HEK293 (cell line): ENCODE data around the gene AMY1C.

Experiments used
- CTCF ChIA-PET: fragments of 350-600 bp; formaldehyde crosslinking; extraction: SDS; loops from one replicate; lab custom pipeline; 2021; ENCODE audit warnings: antibody characterized with exemption; lab: Yijun Ruan, JAX
- POLR2A ChIA-PET: fragments of 300-600 bp; formaldehyde crosslinking; extraction: SDS; loops from one replicate; lab custom pipeline; 2020; ENCODE audit warnings: antibody characterized with exemption, inconsistent platforms; lab: Yijun Ruan, JAX
- H3K27ac ChIP-seq: fragments of 200-500 bp; sonication (Bioruptor generic); 2 replicates; pipeline ENCODE4 v1.5.1; 2014; ENCODE audit warnings: low read depth, low read length, control low read depth, inconsistent platforms; ENCODE audit errors: extremely low read depth
- H3K36me3 ChIP-seq, 2 experiments: fragments of 200-500 bp in 1 of 2; sonication (Bioruptor generic) in 1 of 2; 1 replicate in 1 of 2; 2 replicates in 1 of 2; pipeline ENCODE4 v1.5.1; 2014 to 2017; ENCODE audit warnings: inconsistent platforms in 2 of 2, low read length in 2 of 2; ENCODE audit not compliant: control insufficient read depth in 2 of 2, insufficient read depth in 1 of 2
- H3K4me1 ChIP-seq: fragments of 200-500 bp; sonication (Bioruptor generic); 2 replicates; pipeline ENCODE4 v1.5.1; 2014; ENCODE audit warnings: mild to moderate bottlenecking, low read length, inconsistent platforms; ENCODE audit not compliant: control insufficient read depth, insufficient read depth
- H3K4me3 ChIP-seq: 2 replicates; pipeline ENCODE4 v1.5.1; 2011; ENCODE audit warnings: low read depth, mild to moderate bottlenecking, control low read depth, low read length, moderate library complexity
- H3K9me3 ChIP-seq: fragments of 200-500 bp; sonication (Bioruptor generic); 2 replicates; pipeline ENCODE4 v1.5.1; 2014; ENCODE audit warnings: low read depth, low read length, inconsistent platforms; ENCODE audit not compliant: control insufficient read depth, insufficient read depth
- MYNN ChIP-seq: fragments of 450-650 bp; formaldehyde crosslinking; IDR thresholded peaks from 2 replicates; pipeline ENCODE4 v1.5.1; 2016; ENCODE audit warnings: missing biosample characterization, missing genetic modification characterization, borderline replicate concordance
- PATZ1 ChIP-seq: fragments of 450-650 bp; formaldehyde crosslinking; IDR thresholded peaks from 2 replicates; pipeline ENCODE4 v1.5.1; 2016; ENCODE audit warnings: missing biosample characterization, missing genetic modification characterization
- PRDM2 ChIP-seq: fragments of 450-650 bp; formaldehyde crosslinking; IDR thresholded peaks from 2 replicates; pipeline ENCODE4 v1.5.1; 2016; ENCODE audit warnings: missing biosample characterization, missing genetic modification characterization, borderline replicate concordance
- ZBTB8A ChIP-seq: fragments of 450-650 bp; formaldehyde crosslinking; IDR thresholded peaks from 2 replicates; pipeline ENCODE4 v1.5.1; 2016; ENCODE audit warnings: missing biosample characterization, missing genetic modification characterization
- ZFP41 ChIP-seq: fragments of 450-650 bp; formaldehyde crosslinking; IDR thresholded peaks from 2 replicates; pipeline ENCODE4 v1.5.1; 2016; ENCODE audit warnings: missing biosample characterization, missing genetic modification characterization, borderline replicate concordance
- ZFP69B ChIP-seq: fragments of 450-650 bp; formaldehyde crosslinking; IDR thresholded peaks from 2 replicates; pipeline ENCODE4 v1.5.1; 2016; ENCODE audit warnings: missing biosample characterization, missing genetic modification characterization
- ZNF184 ChIP-seq: fragments of 450-650 bp; IDR thresholded peaks from 2 replicates; pipeline ENCODE4 v1.5.1; 2018; ENCODE audit warnings: missing biosample characterization, mild to moderate bottlenecking, missing genetic modification characterization
- ZNF19 ChIP-seq: fragments of 450-650 bp; formaldehyde crosslinking; IDR thresholded peaks from 2 replicates; pipeline ENCODE4; 2016; ENCODE audit warnings: missing biosample characterization, missing genetic modification characterization, low read depth
- ZNF239 ChIP-seq: fragments of 450-650 bp; formaldehyde crosslinking; IDR thresholded peaks from 2 replicates; pipeline ENCODE4 v1.5.1; 2016; ENCODE audit warnings: missing biosample characterization, missing genetic modification characterization
- ZNF398 ChIP-seq: fragments of 450-650 bp; formaldehyde crosslinking; IDR thresholded peaks from 2 replicates; pipeline ENCODE4 v1.5.1; 2017; ENCODE audit warnings: missing biosample characterization, missing genetic modification characterization
- ZNF488 ChIP-seq: fragments of 450-650 bp; formaldehyde crosslinking; IDR thresholded peaks from 2 replicates; pipeline ENCODE4 v1.5.1; 2016; ENCODE audit warnings: missing biosample characterization, missing genetic modification characterization
- ZNF518A ChIP-seq: fragments of 450-650 bp; formaldehyde crosslinking; conservative IDR thresholded peaks from 2 replicates; pipeline ENCODE4 v1.5.1; 2016; ENCODE audit warnings: low read depth, missing biosample characterization, missing genetic modification characterization
- ZNF529 ChIP-seq: fragments of 450-650 bp; formaldehyde crosslinking; IDR thresholded peaks from 2 replicates; pipeline ENCODE4 v1.5.1; 2017; ENCODE audit warnings: missing genetic modification characterization, missing biosample characterization; ENCODE audit not compliant: insufficient replicate concordance
- ZNF654 ChIP-seq: fragments of 450-650 bp; formaldehyde crosslinking; IDR thresholded peaks from 2 replicates; pipeline ENCODE4 v1.5.1; 2016; ENCODE audit warnings: low read depth, missing biosample characterization, missing genetic modification characterization
- ZNF664 ChIP-seq: fragments of 450-650 bp; formaldehyde crosslinking; IDR thresholded peaks from 2 replicates; pipeline ENCODE4 v1.5.1; 2016; ENCODE audit warnings: missing biosample characterization, missing genetic modification characterization
- ZNF777 ChIP-seq: fragments of 450-650 bp; formaldehyde crosslinking; IDR thresholded peaks from 2 replicates; pipeline ENCODE4 v1.5.1; 2017; ENCODE audit warnings: missing biosample characterization, missing genetic modification characterization, borderline replicate concordance
- ZSCAN16 ChIP-seq: fragments of 450-650 bp; formaldehyde crosslinking; IDR thresholded peaks from 2 replicates; pipeline ENCODE4 v1.5.1; 2016; ENCODE audit warnings: missing biosample characterization, missing genetic modification characterization

Gene AMY1C

GRCh38 chr1:103788377-103788776, 38.7 kb downstream of the AMY1C start:
- H3K9me3 ChIP-seq = no peaks in the 10 kb centered on the region
- ChIA-PET CTCF (interaction anchor here (0.6 kb wide), 1 partner anchor 1148 kb away, joined by 3 read pairs; no protein-coding TSS in a partner anchor), POLR2A (no interaction called here)
- H3K4me3 ChIP-seq = no peak overlapping the region
- H3K27ac ChIP-seq = no peak overlapping the region
- H3K36me3 ChIP-seq = no peaks in the 10 kb centered on the region
- H3K4me1 ChIP-seq = no peaks in the 10 kb centered on the region
- TF ChIP-seq ZNF529 (tag by site-specific recombination) = no peak
- no peak for TF ChIP-seq ZNF664 (tag by site-specific recombination)
- TF ChIP-seq ZNF488 (tag by site-specific recombination) = no peak
- peak; percentile 43 for TF ChIP-seq ZNF654 (tag by site-specific recombination)
- no peak for TF ChIP-seq ZNF518A (tag by site-specific recombination)

- no peak for TF ChIP-seq PRDM2 (tag by site-specific recombination)
- TF ChIP-seq MYNN (tag by site-specific recombination) = no peak
- no peak for TF ChIP-seq ZSCAN16 (tag by site-specific recombination)
- TF ChIP-seq ZFP41 (tag by site-specific recombination) = no peak
- no peak for TF ChIP-seq ZFP69B (tag by site-specific recombination)
- no peak for TF ChIP-seq ZNF398 (tag by site-specific recombination)
- no peak for TF ChIP-seq PATZ1 (tag by site-specific recombination)
- TF ChIP-seq ZNF19 = no peak
- TF ChIP-seq ZNF777 (tag by site-specific recombination) = no peak
- TF ChIP-seq ZNF184 (tag by site-specific recombination) = no peak
- TF ChIP-seq ZNF239 (tag by site-specific recombination) = no peak
- TF ChIP-seq ZBTB8A (tag by site-specific recombination) = no peak
- H3K4me3 ChIP-seq = no peak overlapping the region
- H3K9me3 ChIP-seq = no peaks in the 10 kb centered on the region
- H3K36me3 ChIP-seq = no peaks in the 10 kb centered on the region
- POLR2A ChIA-PET = no interaction called here
- H3K4me1 ChIP-seq = no peaks in the 10 kb centered on the region
- H3K27ac ChIP-seq = no peak overlapping the region
- CTCF ChIA-PET = interaction anchor here (1.0 kb wide), 1 partner anchor 331 kb away, joined by 3 read pairs; no protein-coding TSS in a partner anchor
Observed at GRCh38 chr1:103790172-103790571, 40.5 kb downstream of the AMY1C start.
